ENCODE measurements around the gene SPSB3. TPM values are rescaled to one million over a fixed set of nuclear protein-coding genes. Genes with fewer than 3 reads are reported as not detected.

SPSB3 gene
- total RNA-seq, 2 donors from 2014 or later = 25.9 to 27.7 TPM

GRCh38 chr16:1791943-1792812, 9.8 kb upstream of the SPSB3 start:
- DNase-seq (peak; percentile 20), ATAC-seq (no peak)

GRCh38 chr16:1791256-1791942, 9.0 kb upstream of the SPSB3 start:
- ATAC-seq (no peak), DNase-seq (peak; percentile 20)
- intact Hi-C loops (cut with DNase I) = no loop called here

More at GRCh38 chr16:1791943-1792812, 9.8 kb upstream of the SPSB3 start:
- intact Hi-C loops (cut with DNase I) = no loop called here

- intact Hi-C loops (cut with DNase I) = no loop called here
- DNase-seq (peak; percentile 23), ATAC-seq (no peak)
Measured at GRCh38 chr16:1790611-1791255, 8.4 kb upstream of the SPSB3 start.

- DNase-seq (no peak), ATAC-seq (no peak)
Measured at GRCh38 chr16:1790261-1790610, 7.9 kb upstream of the SPSB3 start.

GRCh38 chr16:1789643-1790045, 7.3 kb upstream of the SPSB3 start:
- peak; percentile 22 for DNase-seq
- ATAC-seq = no peak
- intact Hi-C loops (cut with DNase I) = no loop called here

More at GRCh38 chr16:1790261-1790610, 7.9 kb upstream of the SPSB3 start:
- intact Hi-C loops (cut with DNase I) = no loop called here

GRCh38 chr16:1788708-1789100, 6.3 kb upstream of the SPSB3 start:
- intact Hi-C loops (cut with DNase I) = no loop called here
- ATAC-seq = no peak
- peak; percentile 13 for DNase-seq

- peak; percentile 19 for DNase-seq
- intact Hi-C loops (cut with DNase I) = no loop called here
- ATAC-seq = no peak
Measured at GRCh38 chr16:1788095-1788707, 5.8 kb upstream of the SPSB3 start.

GRCh38 chr16:1787322-1788094, 5.1 kb upstream of the SPSB3 start:
- ATAC-seq (no peak), DNase-seq (peak; percentile 14)
- intact Hi-C loops (cut with DNase I) = no loop called here

GRCh38 chr16:1787056-1787321, 4.6 kb upstream of the SPSB3 start:
- ATAC-seq (no peak), DNase-seq (peak; percentile 10)
- intact Hi-C loops (cut with DNase I) = no loop called here

GRCh38 chr16:1786242-1787055, 4.1 kb upstream of the SPSB3 start:
- DNase-seq (peak; percentile 22), ATAC-seq (no peak)
- intact Hi-C loops (cut with DNase I) = no loop called here

GRCh38 chr16:1785846-1786170, 3.4 kb upstream of the SPSB3 start:
- no peak for ATAC-seq
- peak; percentile 7 for DNase-seq
- intact Hi-C loops (cut with DNase I) = no loop called here

GRCh38 chr16:1784977-1785845, 2.8 kb upstream of the SPSB3 start:
- intact Hi-C loops (cut with DNase I) = no loop called here
- ATAC-seq = no peak
- DNase-seq = peak; percentile 13

- ATAC-seq = peak; percentile 6 to 9
- intact Hi-C loops (cut with DNase I) = no loop called here
- peak; percentile 38 for DNase-seq
Measured at GRCh38 chr16:1781758-1782407, 488 bp downstream of the SPSB3 start.

GRCh38 chr16:1781254-1781653, 1.1 kb downstream of the SPSB3 start:
- ATAC-seq = no peak
- peak; percentile 27 for DNase-seq

GRCh38 chr16:1780677-1781072, 1.7 kb downstream of the SPSB3 start:
- DNase-seq (peak; percentile 12), ATAC-seq (no peak)
- intact Hi-C loops (cut with DNase I) = no loop called here

More at GRCh38 chr16:1781254-1781653, 1.1 kb downstream of the SPSB3 start:
- intact Hi-C loops (cut with DNase I) = no loop called here

GRCh38 chr16:1779741-1780676, 2.4 kb downstream of the SPSB3 start:
- no peak for ATAC-seq
- DNase-seq = peak; percentile 29
- intact Hi-C loops (cut with DNase I) = no loop called here

All from left cardiac atrium (tissue), 4 donors.